IMR-90 (cell line): ENCODE data around the gene CFAP300. TPM values are rescaled to one million over a fixed set of nuclear protein-coding genes. Genes with fewer than 3 reads are reported as not detected.

Experiments used
- ATAC-seq: fragments of 200-7000 bp; cut with Tn5 transposase; 2 replicates; pipeline ENCODE4 v1.9.1; 2020; ENCODE audit warnings: low read depth, mild to moderate bottlenecking, moderate library complexity
- BruUV-seq: library from RNA; stranded (reverse); fragments of 400-500 nt; replicated peaks from 2 replicates; lab custom pipeline; 2021; lab: Mats Ljungman, UMichigan
- CTCF ChIA-PET: fragments of 300-600 bp; formaldehyde crosslinking; extraction: SDS; loops from one replicate; lab custom pipeline; 2021; ENCODE audit warnings: antibody characterized with exemption; lab: Yijun Ruan, JAX
- POLR2A ChIA-PET: fragments of 300-600 bp; sonication (Branson Sonifier 250); formaldehyde crosslinking; loops from one replicate; lab custom pipeline; 2022; ENCODE audit warnings: antibody characterized with exemption; ENCODE audit not compliant: unreplicated experiment; lab: Charles Lee
- DNase-seq: peaks from one replicate; pipeline ENCODE4 v3.0.0; 2013
- H2AFZ ChIP-seq: replicated peaks from 2 replicates; pipeline ENCODE3; 2013; ENCODE audit warnings: low read length, mild to moderate bottlenecking; ENCODE audit not compliant: poor library complexity
- H2AK5ac ChIP-seq: 2 replicates; pipeline ENCODE4 v1.6.1; 2013; ENCODE audit warnings: low read depth, low read length, inconsistent platforms
- H2AK9ac ChIP-seq: replicated peaks from 2 replicates; pipeline ENCODE3; 2013; ENCODE audit warnings: mild to moderate bottlenecking, low read depth, low read length, moderate library complexity; ENCODE audit not compliant: poor library complexity
- H2BK120ac ChIP-seq: 2 replicates; pipeline ENCODE4 v1.6.1; 2013; ENCODE audit warnings: low read depth, low read length, inconsistent platforms
- H2BK15ac ChIP-seq: 3 replicates; pipeline ENCODE4 v1.6.1; 2013; ENCODE audit warnings: low read depth, low read length, inconsistent platforms
- H2BK20ac ChIP-seq: 2 replicates; pipeline ENCODE4 v1.6.1; 2013; ENCODE audit warnings: low read depth, mild to moderate bottlenecking, inconsistent platforms, low read length, moderate library complexity
- H2BK5ac ChIP-seq: 2 replicates; pipeline ENCODE4 v1.6.1; 2013; ENCODE audit warnings: mild to moderate bottlenecking, low read depth, low read length, inconsistent platforms; ENCODE audit not compliant: poor library complexity, severe bottlenecking
- H3K14ac ChIP-seq: replicated peaks from 2 replicates; pipeline ENCODE4 v1.6.1; 2013; ENCODE audit warnings: low read depth, low read length, inconsistent platforms
- H3K18ac ChIP-seq: 2 replicates; pipeline ENCODE4 v1.6.1; 2013; ENCODE audit warnings: low read depth, low read length, control low read depth
- H3K23ac ChIP-seq: 2 replicates; pipeline ENCODE4 v1.6.1; 2013; ENCODE audit warnings: low read depth, low read length, inconsistent platforms
- H3K27ac ChIP-seq: 2 replicates; pipeline ENCODE4 v1.5.1; 2013; ENCODE audit warnings: mild to moderate bottlenecking, control low read depth, low read length; ENCODE audit not compliant: insufficient read depth
- H3K27me3 ChIP-seq: 2 replicates; pipeline ENCODE4 v1.6.1; 2013; ENCODE audit warnings: low read length; ENCODE audit not compliant: control insufficient read depth, insufficient read depth
- H3K36me3 ChIP-seq: 2 replicates; pipeline ENCODE4 v1.6.1; 2013; ENCODE audit warnings: low read length, mixed read lengths; ENCODE audit not compliant: control insufficient read depth, insufficient read depth
- H3K4ac ChIP-seq: 2 replicates; pipeline ENCODE4 v1.6.1; 2013; ENCODE audit warnings: low read depth, low read length, inconsistent platforms
- H3K4me1 ChIP-seq: 2 replicates; pipeline ENCODE4 v1.6.1; 2013; ENCODE audit warnings: low read length, mixed read lengths; ENCODE audit not compliant: control insufficient read depth, insufficient read depth
- H3K4me2 ChIP-seq: 2 replicates; pipeline ENCODE4 v1.6.1; 2013; ENCODE audit warnings: low read depth, mild to moderate bottlenecking, control low read depth, low read length, moderate library complexity
- H3K4me3 ChIP-seq: 2 replicates; pipeline ENCODE4 v1.5.1; 2013; ENCODE audit warnings: low read depth, mild to moderate bottlenecking, control low read depth, low read length, moderate library complexity; ENCODE audit not compliant: insufficient read depth
- H3K56ac ChIP-seq: 2 replicates; pipeline ENCODE4 v1.6.1; 2013; ENCODE audit warnings: low read length, inconsistent platforms; ENCODE audit not compliant: insufficient read depth; ENCODE audit errors: extremely low read depth
- H3K79me1 ChIP-seq, 2 experiments: 2 replicates each; pipeline ENCODE4 v1.6.1; 2013; ENCODE audit warnings: low read length in 2 of 2, inconsistent platforms in 1 of 2, low read depth in 1 of 2
- H3K9ac ChIP-seq: 2 replicates; pipeline ENCODE4 v1.6.1; 2013; ENCODE audit warnings: low read depth, low read length, control low read depth
- H3K9me1 ChIP-seq: 2 replicates; pipeline ENCODE4 v1.6.1; 2013; ENCODE audit warnings: low read length, inconsistent platforms; ENCODE audit not compliant: insufficient read depth
- H3K9me3 ChIP-seq: 2 replicates; pipeline ENCODE4 v1.6.1; 2013; ENCODE audit warnings: low read length; ENCODE audit not compliant: control insufficient read depth, insufficient read depth
- H4K20me1 ChIP-seq: 2 replicates; pipeline ENCODE4 v1.6.1; 2013; ENCODE audit warnings: low read length, inconsistent platforms; ENCODE audit not compliant: insufficient read depth
- H4K5ac ChIP-seq: 2 replicates; pipeline ENCODE4 v1.6.1; 2013; ENCODE audit warnings: mild to moderate bottlenecking, low read depth, low read length, control low read depth
- H4K8ac ChIP-seq, 2 experiments: 2 replicates each; pipeline ENCODE4 v1.6.1; 2013; ENCODE audit warnings: low read depth in 2 of 2, low read length in 2 of 2, control low read depth in 1 of 2, inconsistent platforms in 1 of 2
- H4K91ac ChIP-seq: 2 replicates; pipeline ENCODE4 v1.6.1; 2013; ENCODE audit warnings: low read depth, low read length, inconsistent platforms; ENCODE audit not compliant: insufficient read depth
- CEBPB ChIP-seq: IDR thresholded peaks from 2 replicates; pipeline ENCODE4 v1.6.1; 2012; ENCODE audit warnings: low read depth, low read length, improper control_type of control experiment
- CTCF ChIP-seq: conservative IDR thresholded peaks from 2 replicates; pipeline ENCODE4 v1.5.1; 2012; ENCODE audit warnings: mild to moderate bottlenecking, low read depth, low read length, improper control_type of control experiment
- FOS ChIP-seq: fragments of 150-350 bp; IDR thresholded peaks from 2 replicates; pipeline ENCODE4 v1.6.1; 2016; ENCODE audit warnings: low read depth, low read length
- MAZ ChIP-seq: IDR thresholded peaks from 2 replicates; pipeline ENCODE4 v1.6.1; 2012; ENCODE audit warnings: low read depth, mild to moderate bottlenecking, low read length, improper control_type of control experiment, moderate library complexity, borderline replicate concordance
- MXI1 ChIP-seq: IDR thresholded peaks from 2 replicates; pipeline ENCODE4 v1.6.1; 2012; ENCODE audit warnings: low read depth, mild to moderate bottlenecking, low read length, moderate library complexity, borderline replicate concordance
- RCOR1 ChIP-seq: IDR thresholded peaks from 2 replicates; pipeline ENCODE4 v1.6.1; 2012; ENCODE audit warnings: mild to moderate bottlenecking, low read length, improper control_type of control experiment; ENCODE audit not compliant: insufficient replicate concordance
- SMC3 ChIP-seq: fragments of 150-350 bp; IDR thresholded peaks from 2 replicates; pipeline ENCODE4 v1.6.1; 2016; ENCODE audit warnings: low read depth, mild to moderate bottlenecking, antibody characterized with exemption, low read length, moderate library complexity
- WGBS, 2 experiments: methylation state at CpG; one replicate each; pipeline versions ENCODE4 v1.1.5 to v1.1.7; 2013; ENCODE audit warnings: missing lambda C conversion rate in 2 of 2; ENCODE audit not compliant: insufficient read length in 1 of 2; ENCODE audit errors: extremely low coverage in 2 of 2; 5-methylcytosine and 5-hydroxymethylcytosine counted together
- dilution Hi-C: fragments of 300-500 bp; cut with HindIII; formaldehyde crosslinking; loops from one replicate; pipeline ENCODE4 v1.14.3; 2018; ENCODE audit warnings: low sequenced_read_pairs; ENCODE audit not compliant: unreplicated experiment
- in situ Hi-C: fragments of 300-500 bp; cut with MboI; formaldehyde crosslinking; loops from 3 replicates; pipeline ENCODE4 v1.14.3; 2019; ENCODE audit warnings: low sequenced_read_pairs, inconsistent platforms, mixed read lengths
- intact Hi-C: fragments of 100-400 bp; cut with micrococcal nuclease; formaldehyde crosslinking; loops from 2 replicates; pipeline ENCODE4 v1.10.0; 2022
- polyA plus RNA-seq, 3 experiments: library from polyadenylated mRNA; depleted of rRNA; stranded (reverse); fragments of >200 nt; gene quantifications; 2 replicates each; pipeline ENCODE4 v1.2.3, GENCODE V29; 2012; ENCODE audit warnings: low replicate concordance in 1 of 3
- total RNA-seq: library from RNA; depleted of rRNA; stranded (reverse); fragments of >200 nt; gene quantifications from 2 replicates; pipeline ENCODE4 v1.2.3, GENCODE V29; 2012

CFAP300 gene
- total and polyA plus RNA-seq, 2 of the 4 experiments (the other 2 are of a cell fraction), result 0.90 to 1.8 TPM

- Histone ChIP-seq H3K36me3 (peaks cover 6% of the 10 kb centered on the region), H2BK15ac (peak overlapping the region; percentile 46; the same call in 1 of the 3 replicates), H3K4me2 (peak overlapping the region; percentile 100), H3K56ac (peak overlapping the region; percentile 97), H2AK5ac (peak overlapping the region; percentile 86), H4K91ac (peak overlapping the region; percentile 87), H3K9ac (peak overlapping the region; percentile 96), H3K27ac (peak overlapping the region; percentile 100), H3K4me1 (peaks cover 10% of the 10 kb centered on the region), H3K14ac (peak overlapping the region; percentile 99), H3K9me1 (no peaks in the 10 kb centered on the region; the same call in 1 of the 2 replicates), H4K20me1 (peaks cover 11% of the 10 kb centered on the region; the same call in 1 of the 2 replicates), H3K79me1 (peaks cover 0 to 23% of the 10 kb centered on the region in 2 experiments; a peak in 2 of 4 replicates), H2AFZ (peak overlapping the region; percentile 86), H4K5ac (peak overlapping the region; percentile 96), H4K8ac (peak overlapping the region; percentile 55 to 93), H2BK20ac (no peak overlapping the region), H3K4me3 (peak overlapping the region; percentile 89), H2AK9ac (peak overlapping the region; percentile 95), H2BK5ac (peak overlapping the region; percentile 97), H3K9me3 (no peaks in the 10 kb centered on the region), H2BK120ac (peak overlapping the region; percentile 95), H3K4ac (peak overlapping the region; percentile 99), H3K23ac (peak overlapping the region; percentile 97), H3K27me3 (no peaks in the 10 kb centered on the region), H3K18ac (peak overlapping the region; percentile 97)
- in situ Hi-C loops, result no loop called here
- BruUV-seq, result no TSS peak
- WGBS, 2 experiments, result 10% methylated on average over 2 of the region's 61 CpGs; no CpG with 5 or more reads in 1 of the 2 experiments
- ChIA-PET POLR2A (interaction anchor here (0.6 to 0.8 kb wide), 2 partner anchors 12 to 116 kb away, joined by 3 to 4 read pairs; no protein-coding TSS in a partner anchor), CTCF (no interaction called here)
- DNase-seq (peak; percentile 81), ATAC-seq (peak; percentile 45)
- intact Hi-C loops, result loop anchor here (2.0 to 5.0 kb wide), 5 partner anchors 61 to 248 kb away; partner anchors contain the start of gene BIRC2
- dilution Hi-C loops, result no loop called here
- TF ChIP-seq FOS, result no peak
- no peak for TF ChIP-seq SMC3
- no peak for TF ChIP-seq RCOR1
- peak; percentile 83 for TF ChIP-seq CEBPB
- TF ChIP-seq MAZ, result peak; percentile 8; the same call in 1 of the 2 replicates
- peak; percentile 10; the same call in 1 of the 2 replicates for TF ChIP-seq CTCF
- 0 out of 2 replicates have a peak, but pooled peaks have one; percentile 17 for TF ChIP-seq MXI1
Observed at GRCh38 chr11:102111011-102111786, 64.0 kb downstream of the CFAP300 start.
